Thoracic aorta (tissue), 2 donors: ENCODE data around the gene ZBTB25. TPM values are rescaled to one million over a fixed set of nuclear protein-coding genes. Genes with fewer than 3 reads are reported as not detected.

ENCODE experiments used
- ATAC-seq: fragments of 150-250 bp; one replicate; pipeline ENCODE4 v1.8.0; 2017; ENCODE audit warnings: low read depth; ENCODE audit not compliant: insufficient number of reproducible peaks, low FRiP score
- DNase-seq: peaks from one replicate; pipeline ENCODE4 v3.0.0-alpha.2; 2020; ENCODE audit warnings: low spot score
- H3K27ac ChIP-seq, 2 donors: fragments of 200-600 bp; sonication (generic); 1 replicate in 1 of 2; 2 replicates in 1 of 2; pipeline ENCODE4 v1.5.1; 2016; ENCODE audit warnings: mild to moderate bottlenecking in 2 of 2, moderate library complexity in 2 of 2
- H3K27me3 ChIP-seq: fragments of 200-600 bp; sonication (generic); replicated peaks from 2 replicates; pipeline ENCODE4 v1.6.0; 2016; ENCODE audit warnings: mild to moderate bottlenecking; ENCODE audit not compliant: insufficient read depth
- H3K36me3 ChIP-seq: fragments of 200-600 bp; sonication (generic); one replicate; pipeline ENCODE4 v1.5.1; 2016
- H3K4me1 ChIP-seq, 2 donors: fragments of 200-600 bp; sonication (generic); 1 replicate in 1 of 2; 2 replicates in 1 of 2; pipeline versions ENCODE4 v1.5.1 to v1.6.0; 2016; ENCODE audit warnings: low read depth in 2 of 2, mild to moderate bottlenecking in 1 of 2; ENCODE audit not compliant: control insufficient read depth in 1 of 2
- H3K4me3 ChIP-seq: fragments of 200-600 bp; sonication (generic); 2 replicates; pipeline ENCODE4 v1.5.1; 2016; ENCODE audit warnings: mild to moderate bottlenecking
- H3K9me3 ChIP-seq: fragments of 200-600 bp; sonication (generic); 2 replicates; pipeline ENCODE4 v1.5.1; 2016
- total RNA-seq, 2 donors: library from RNA; depleted of rRNA; stranded (reverse); fragments of >200 nt; gene quantifications; one replicate each; pipeline versions ENCODE4 v1.1.0 to v1.2.3, GENCODE V29; 2016
- TF ChIP-seq, protein P1 (sequence below): fragments of 200-600 bp; sonication (generic); IDR thresholded peaks from one replicate; pipeline ENCODE4 v1.5.1; 2019; ENCODE audit warnings: antibody characterized with exemption

The ZBTB25 gene
- total RNA-seq, 2 donors from 2014 or later, result 13.5 to 16.9 TPM

DNA sequence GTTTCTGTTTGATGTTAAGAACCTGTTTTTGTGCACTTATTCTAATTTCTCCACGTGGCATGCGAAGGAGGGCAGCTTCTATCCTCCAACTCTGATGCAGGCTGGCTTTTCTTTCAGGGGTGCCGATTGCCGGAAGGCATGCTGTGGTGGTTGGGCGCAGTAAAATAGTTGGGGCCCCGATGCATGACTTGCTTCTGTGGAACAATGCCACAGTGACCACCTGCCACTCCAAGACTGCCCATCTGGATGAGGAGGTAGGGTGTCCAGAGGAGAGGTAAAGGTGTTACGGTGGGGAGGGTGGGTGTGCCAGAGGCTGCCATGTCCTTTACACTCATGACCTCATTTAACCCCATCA is 85.9 kb downstream of the ZBTB25 start:
- H3K27ac ChIP-seq, result no peak overlapping the region
- TF ChIP-seq, protein P1, sequence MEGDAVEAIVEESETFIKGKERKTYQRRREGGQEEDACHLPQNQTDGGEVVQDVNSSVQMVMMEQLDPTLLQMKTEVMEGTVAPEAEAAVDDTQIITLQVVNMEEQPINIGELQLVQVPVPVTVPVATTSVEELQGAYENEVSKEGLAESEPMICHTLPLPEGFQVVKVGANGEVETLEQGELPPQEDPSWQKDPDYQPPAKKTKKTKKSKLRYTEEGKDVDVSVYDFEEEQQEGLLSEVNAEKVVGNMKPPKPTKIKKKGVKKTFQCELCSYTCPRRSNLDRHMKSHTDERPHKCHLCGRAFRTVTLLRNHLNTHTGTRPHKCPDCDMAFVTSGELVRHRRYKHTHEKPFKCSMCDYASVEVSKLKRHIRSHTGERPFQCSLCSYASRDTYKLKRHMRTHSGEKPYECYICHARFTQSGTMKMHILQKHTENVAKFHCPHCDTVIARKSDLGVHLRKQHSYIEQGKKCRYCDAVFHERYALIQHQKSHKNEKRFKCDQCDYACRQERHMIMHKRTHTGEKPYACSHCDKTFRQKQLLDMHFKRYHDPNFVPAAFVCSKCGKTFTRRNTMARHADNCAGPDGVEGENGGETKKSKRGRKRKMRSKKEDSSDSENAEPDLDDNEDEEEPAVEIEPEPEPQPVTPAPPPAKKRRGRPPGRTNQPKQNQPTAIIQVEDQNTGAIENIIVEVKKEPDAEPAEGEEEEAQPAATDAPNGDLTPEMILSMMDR, result no peak
- peaks cover 0 to 4% of the 10 kb centered on the region in 2 donors for H3K4me1 ChIP-seq
- no peak overlapping the region for H3K4me3 ChIP-seq
- no peaks in the 10 kb centered on the region for H3K9me3 ChIP-seq
- ATAC-seq, result no peak
- H3K36me3 ChIP-seq, result peaks cover 44% of the 10 kb centered on the region
- DNase-seq, result no peak
- no peaks in the 10 kb centered on the region for H3K27me3 ChIP-seq

DNA sequence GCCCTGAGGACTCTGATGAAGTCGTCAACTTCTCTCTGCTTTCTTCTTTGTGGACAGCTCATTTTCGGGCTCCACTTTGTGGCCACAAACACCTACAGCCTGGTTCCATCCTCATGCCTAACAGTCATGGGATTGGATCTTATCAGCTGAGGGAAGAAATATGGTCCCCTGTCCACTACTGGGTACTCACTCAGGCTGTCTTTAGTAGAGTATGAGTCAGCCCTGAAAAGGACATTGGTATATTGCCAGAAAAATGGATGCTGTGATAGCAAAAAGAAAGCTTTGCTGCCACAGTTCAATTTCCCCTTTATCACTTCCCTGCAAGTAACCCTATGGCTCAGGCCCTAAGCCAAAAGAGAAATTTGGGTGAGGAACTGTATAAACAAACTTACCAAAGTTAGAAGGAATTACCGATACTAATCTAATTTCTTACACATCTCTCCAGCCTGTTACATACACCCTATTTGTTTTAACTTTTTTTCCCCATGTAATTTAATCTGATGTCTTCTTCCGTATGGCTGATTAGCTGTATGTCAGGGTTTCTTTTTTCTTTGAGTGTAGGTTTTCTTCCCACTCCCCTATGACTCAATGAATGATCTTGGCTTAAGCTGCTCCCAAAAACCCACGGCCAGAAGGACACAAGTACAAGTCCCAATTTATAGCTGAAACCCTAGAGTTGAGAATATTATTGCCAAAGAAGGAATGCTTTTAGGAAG is 86.4 kb downstream of the ZBTB25 start:
- H3K36me3 ChIP-seq, result peaks cover 43% of the 10 kb centered on the region
- ATAC-seq (no peak), DNase-seq (no peak)
- no peaks in the 10 kb centered on the region for H3K27me3 ChIP-seq
- TF ChIP-seq, protein P1, result no peak
- no peaks in the 10 kb centered on the region for H3K9me3 ChIP-seq
- H3K4me1 ChIP-seq, result peaks cover 0 to 4% of the 10 kb centered on the region in 2 donors
- no peak overlapping the region for H3K27ac ChIP-seq
- H3K4me3 ChIP-seq, result no peak overlapping the region

DNA sequence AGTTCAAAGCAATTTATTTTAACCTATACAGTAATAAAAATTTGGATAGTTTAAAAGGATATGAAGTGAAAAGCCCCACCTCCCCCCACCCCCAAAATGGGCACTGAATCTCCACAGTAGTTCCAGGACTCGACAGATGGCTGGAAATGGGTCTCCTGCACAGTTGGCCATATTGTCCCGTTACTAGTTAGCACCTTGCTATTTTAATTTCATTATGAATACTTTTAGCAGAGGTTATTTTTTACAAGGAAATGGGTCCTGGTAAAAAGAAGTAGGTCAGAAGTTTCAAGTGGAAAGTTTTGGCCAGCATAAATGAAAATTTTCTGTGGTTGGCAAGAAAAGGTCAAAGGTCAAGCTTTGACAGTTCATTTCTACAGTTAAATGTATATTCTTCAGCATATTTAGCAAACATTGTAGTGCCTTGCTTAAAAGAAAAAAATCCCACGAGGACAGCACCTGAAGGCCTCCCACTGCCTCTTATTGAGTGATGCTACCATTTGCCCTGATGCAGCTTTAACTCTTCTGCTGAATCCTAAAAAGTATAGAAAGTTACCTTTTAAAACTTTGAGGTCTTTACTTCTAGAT is 87.2 kb downstream of the ZBTB25 start:
- no peak overlapping the region for H3K27ac ChIP-seq
- peaks cover 0 to 4% of the 10 kb centered on the region in 2 donors for H3K4me1 ChIP-seq
- DNase-seq (no peak), ATAC-seq (no peak)
- H3K36me3 ChIP-seq, result peaks cover 43% of the 10 kb centered on the region
- no peaks in the 10 kb centered on the region for H3K9me3 ChIP-seq
- no peak overlapping the region for H3K4me3 ChIP-seq
- TF ChIP-seq, protein P1, result no peak
- no peaks in the 10 kb centered on the region for H3K27me3 ChIP-seq

DNA sequence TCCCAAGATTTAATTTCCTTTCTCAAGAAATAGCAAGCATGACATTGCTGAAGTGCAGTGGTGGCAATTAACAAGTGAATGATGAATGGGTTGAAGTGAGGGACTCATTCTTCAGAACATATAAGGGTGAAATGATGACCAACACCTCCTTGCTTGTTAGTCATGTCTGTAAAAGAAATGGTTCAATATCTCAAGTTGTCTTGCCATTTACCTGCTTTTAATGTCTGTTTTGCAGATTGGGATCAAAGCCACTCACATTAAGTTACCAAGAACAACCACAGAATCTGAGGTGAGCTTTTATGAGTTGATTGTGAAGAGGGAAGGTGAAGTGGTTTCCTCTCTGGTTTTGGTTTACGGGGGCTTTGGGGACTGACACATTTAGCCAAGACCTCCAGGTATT is 91.4 kb downstream of the ZBTB25 start:
- DNase-seq (no peak), ATAC-seq (no peak)
- Histone ChIP-seq H3K27ac (no peak overlapping the region), H3K9me3 (no peaks in the 10 kb centered on the region), H3K4me1 (peaks cover 12 to 34% of the 10 kb centered on the region in 2 donors), H3K4me3 (no peak overlapping the region), H3K36me3 (peaks cover 16% of the 10 kb centered on the region), H3K27me3 (no peaks in the 10 kb centered on the region)
- TF ChIP-seq, protein P1, result no peak

DNA sequence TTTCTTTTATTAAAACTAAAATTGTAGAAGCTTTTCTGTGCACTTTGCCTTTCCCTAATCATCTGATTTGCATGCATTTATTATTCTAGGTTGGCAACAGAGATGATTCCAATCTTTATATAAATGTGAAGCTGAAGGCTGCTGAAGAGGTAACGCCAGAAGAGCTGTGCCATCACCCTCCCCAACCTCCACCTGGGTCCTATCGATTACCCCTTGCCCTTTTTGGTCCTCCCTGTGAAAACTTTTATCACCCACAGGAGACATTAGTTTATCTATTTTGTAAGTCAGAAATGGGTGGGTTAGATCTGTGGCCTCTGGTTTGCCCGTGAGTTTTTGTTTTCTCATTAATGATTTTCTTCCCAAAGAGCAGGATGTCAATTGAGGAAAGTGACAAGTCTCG is 92.6 kb downstream of the ZBTB25 start:
- DNase-seq, result no peak
- H3K27ac ChIP-seq, result peak overlapping the region in 1 of 2 donors; percentile 64
- H3K4me1 ChIP-seq, result peaks cover 12 to 30% of the 10 kb centered on the region in 2 donors
- no peaks in the 10 kb centered on the region for H3K9me3 ChIP-seq
- ATAC-seq, result no peak
- no peaks in the 10 kb centered on the region for H3K27me3 ChIP-seq
- TF ChIP-seq, protein P1, result no peak
- H3K36me3 ChIP-seq, result peaks cover 16% of the 10 kb centered on the region
- no peak overlapping the region for H3K4me3 ChIP-seq
